ENCODE measurements around the gene ITPR2. TPM values are rescaled to one million over a fixed set of nuclear protein-coding genes. Genes with fewer than 3 reads are reported as not detected.
"Not testable (repeated sequence)": the region's sequence is repeated elsewhere in the genome, so short reads cannot be mapped to it uniquely, and the experiment has no call there.

Gene ITPR2
- polyA plus RNA-seq, 1 experiment, result 3.4 TPM

DNA sequence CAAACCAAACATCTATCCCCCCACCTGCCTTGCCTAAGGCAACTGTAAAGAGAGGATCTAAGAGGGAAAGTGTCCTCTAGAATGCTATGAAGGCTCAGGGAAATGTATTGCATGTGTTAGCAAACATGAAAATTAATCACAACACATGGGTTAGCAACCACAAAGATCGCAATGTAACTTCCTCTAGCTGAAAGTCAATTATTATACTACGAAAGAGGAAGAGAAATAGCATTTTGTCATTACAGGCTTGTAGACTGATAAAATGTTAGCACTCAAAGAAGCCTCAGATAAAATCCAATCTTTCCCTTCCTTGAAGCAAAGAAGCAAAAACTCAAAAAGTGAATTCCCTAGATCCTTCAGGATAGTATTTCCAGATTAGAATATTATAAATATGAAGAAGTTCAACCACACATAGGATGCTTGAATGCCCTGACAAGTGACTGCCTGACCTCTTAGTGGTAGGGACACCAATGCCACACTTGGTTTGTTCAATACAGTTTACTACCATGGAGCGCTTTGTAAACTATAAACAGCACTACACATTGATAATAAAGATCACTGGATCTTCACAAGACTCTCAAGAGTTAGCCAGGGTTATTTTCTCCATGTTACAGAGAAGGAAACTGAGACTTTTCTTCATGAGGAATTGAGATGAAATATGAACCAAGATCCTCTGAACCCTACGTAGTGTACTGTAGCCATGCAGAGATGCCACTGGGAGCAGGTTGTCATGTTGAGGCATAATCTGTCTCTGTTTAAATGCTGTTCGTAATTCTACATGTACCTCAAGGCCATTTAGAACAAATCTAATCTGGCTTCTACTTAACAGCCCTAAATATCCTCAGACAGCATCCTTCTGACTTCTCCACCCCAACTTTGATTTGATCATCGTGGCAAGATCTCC, 100.7 kb downstream of the ITPR2 start:
- no peak for DNase-seq (ENCODE audit: low read depth, low spot score)
- H3K27me3 ChIP-seq (ENCODE audit: control insufficient read depth, insufficient read depth, low read length), result no peaks in the 10 kb centered on the region
- TF ChIP-seq, protein P1, sequence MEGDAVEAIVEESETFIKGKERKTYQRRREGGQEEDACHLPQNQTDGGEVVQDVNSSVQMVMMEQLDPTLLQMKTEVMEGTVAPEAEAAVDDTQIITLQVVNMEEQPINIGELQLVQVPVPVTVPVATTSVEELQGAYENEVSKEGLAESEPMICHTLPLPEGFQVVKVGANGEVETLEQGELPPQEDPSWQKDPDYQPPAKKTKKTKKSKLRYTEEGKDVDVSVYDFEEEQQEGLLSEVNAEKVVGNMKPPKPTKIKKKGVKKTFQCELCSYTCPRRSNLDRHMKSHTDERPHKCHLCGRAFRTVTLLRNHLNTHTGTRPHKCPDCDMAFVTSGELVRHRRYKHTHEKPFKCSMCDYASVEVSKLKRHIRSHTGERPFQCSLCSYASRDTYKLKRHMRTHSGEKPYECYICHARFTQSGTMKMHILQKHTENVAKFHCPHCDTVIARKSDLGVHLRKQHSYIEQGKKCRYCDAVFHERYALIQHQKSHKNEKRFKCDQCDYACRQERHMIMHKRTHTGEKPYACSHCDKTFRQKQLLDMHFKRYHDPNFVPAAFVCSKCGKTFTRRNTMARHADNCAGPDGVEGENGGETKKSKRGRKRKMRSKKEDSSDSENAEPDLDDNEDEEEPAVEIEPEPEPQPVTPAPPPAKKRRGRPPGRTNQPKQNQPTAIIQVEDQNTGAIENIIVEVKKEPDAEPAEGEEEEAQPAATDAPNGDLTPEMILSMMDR (IDR thresholded peaks at IDR 0.05; ENCODE audit: low read depth, low read length), result no peak
- H3K4me3 ChIP-seq (ENCODE audit: low read depth, low read length), result no peak overlapping the region
- CTCF ChIA-PET, result no interaction called here
- no peaks in the 10 kb centered on the region; the same call in 1 of the 2 replicates for H3K9me3 ChIP-seq (ENCODE audit: control insufficient read depth, insufficient read depth, low read length)
- no peak overlapping the region for H3K27ac ChIP-seq (ENCODE audit: low read depth, low read length)
- POLR2A ChIA-PET, result no interaction called here

DNA sequence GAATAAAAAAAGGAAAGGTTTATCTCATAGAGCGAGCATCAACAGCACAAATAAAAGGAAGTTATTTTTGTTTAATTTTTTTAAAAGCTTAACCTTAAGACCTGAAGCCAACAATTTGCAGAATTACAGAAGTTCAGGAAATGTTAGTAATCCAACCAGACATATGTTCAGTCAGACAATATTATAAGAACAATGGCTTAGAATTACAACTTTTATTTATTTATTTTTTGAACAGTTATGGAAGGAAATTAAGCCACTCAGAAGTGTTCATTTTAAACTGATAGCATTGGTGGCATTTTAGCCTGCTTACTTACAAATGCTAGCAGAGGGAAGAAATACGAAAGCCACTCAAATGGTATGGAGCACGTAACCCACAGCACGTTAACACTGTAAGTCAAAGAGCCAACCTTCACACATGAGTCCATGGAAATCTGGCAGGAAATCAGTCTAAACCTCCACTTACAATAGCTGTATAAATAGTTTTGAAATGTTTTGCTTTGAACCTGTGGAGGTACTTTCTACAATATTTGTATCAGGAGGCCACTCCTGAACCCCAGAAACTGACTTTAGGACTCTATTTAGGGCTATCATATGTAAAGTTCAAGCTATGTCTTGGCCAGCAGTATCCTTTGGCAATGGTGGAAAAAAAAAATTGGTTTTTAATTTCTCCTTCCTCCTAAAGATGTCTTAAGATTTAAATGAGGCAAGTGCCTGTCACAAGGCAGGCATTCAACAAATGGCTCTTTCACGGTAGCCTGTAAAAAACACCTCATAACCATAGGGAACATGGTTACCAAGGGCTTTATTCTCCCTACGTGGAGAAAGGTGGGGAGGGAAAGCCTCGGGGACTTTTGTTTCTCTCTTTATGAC, 102.3 kb downstream of the ITPR2 start:
- H3K27me3 ChIP-seq (ENCODE audit: control insufficient read depth, insufficient read depth, low read length), result no peaks in the 10 kb centered on the region
- CTCF ChIA-PET, result no interaction called here

DNA sequence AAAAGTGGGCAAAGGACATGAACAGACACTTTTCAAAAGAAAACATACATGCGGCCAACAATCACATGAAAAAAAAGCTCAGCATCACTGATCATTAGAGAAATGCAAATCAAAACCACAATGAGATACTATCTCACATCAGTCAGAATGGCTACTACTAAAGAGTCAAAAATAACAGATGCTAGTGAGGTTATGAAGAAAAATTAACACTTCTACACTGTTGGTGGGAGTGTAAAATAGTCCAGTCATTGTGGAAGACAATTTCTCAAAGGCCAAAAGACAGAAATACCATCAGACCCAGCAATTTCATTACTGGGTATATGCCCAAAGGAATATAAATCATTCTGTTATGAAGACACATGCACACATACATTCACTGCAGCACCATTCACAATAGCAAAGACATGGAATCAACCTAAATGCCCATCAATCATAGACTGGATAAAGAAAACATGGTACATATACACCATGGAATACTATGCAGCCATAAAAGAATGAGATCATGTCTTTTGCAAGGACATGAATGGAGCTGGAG, 103.8 kb downstream of the ITPR2 start:
- POLR2A ChIA-PET; H3K27me3 ChIP-seq (ENCODE audit: control insufficient read depth, insufficient read depth, low read length); H3K27ac ChIP-seq (ENCODE audit: low read depth, low read length); H3K9me3 ChIP-seq (ENCODE audit: control insufficient read depth, insufficient read depth, low read length); H3K4me3 ChIP-seq (ENCODE audit: low read depth, low read length); DNase-seq (ENCODE audit: low read depth, low spot score): not testable (repeated sequence)
- CTCF ChIA-PET, result interaction anchor here (0.8 kb wide), 1 partner anchor 156 kb away, joined by 3 read pairs; no protein-coding TSS in a partner anchor

More for the DNA sequence above, 102.3 kb downstream of the ITPR2 start:
- Histone ChIP-seq H3K4me3 (ENCODE audit: low read depth, low read length) (no peak overlapping the region), H3K27ac (ENCODE audit: low read depth, low read length) (no peak overlapping the region), H3K9me3 (ENCODE audit: control insufficient read depth, insufficient read depth, low read length) (no peaks in the 10 kb centered on the region; the same call in 1 of the 2 replicates)
- no peak for DNase-seq (ENCODE audit: low read depth, low spot score)
- TF ChIP-seq, protein P1 (IDR thresholded peaks at IDR 0.05; ENCODE audit: low read depth, low read length), result no peak
- POLR2A ChIA-PET, result no interaction called here

DNA sequence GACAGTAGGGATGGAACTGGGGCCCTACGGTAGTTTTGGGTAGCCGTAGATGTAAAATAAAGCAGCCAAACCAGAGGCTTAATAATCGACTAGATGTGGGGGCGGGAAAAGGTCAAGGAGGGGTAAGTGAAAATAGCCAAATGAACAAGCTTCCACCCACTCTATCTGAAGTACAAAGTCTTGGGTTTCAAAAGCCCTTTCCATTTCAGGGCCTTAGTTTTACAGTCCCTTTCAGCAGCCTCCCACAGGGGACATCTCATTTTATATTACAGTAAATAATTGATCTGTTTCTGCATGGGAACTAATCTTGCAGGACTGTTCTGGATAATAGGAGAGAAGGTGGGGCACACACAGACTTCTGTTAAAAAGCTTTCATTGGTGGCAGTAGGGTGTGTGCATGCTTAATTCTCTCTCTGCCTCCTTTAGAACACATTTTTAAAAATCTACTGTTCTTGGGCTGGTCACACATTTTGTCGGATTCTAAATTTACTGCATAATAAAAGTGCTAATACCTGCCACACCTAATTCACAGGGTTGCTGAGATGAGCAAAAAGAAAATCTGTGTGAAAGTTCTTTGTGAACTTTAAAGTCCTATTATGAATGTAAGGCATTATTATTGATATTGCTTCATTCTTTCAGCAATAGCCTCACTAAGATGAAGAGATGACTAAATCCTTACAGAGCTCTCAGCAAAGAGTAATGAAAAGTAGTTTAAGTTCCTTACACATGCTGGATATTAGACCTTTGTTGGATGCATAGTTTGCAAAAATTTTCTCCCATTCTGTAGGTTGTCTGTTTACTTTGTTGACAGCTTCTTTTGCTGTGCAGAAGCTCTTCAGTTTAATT, 104.6 kb downstream of the ITPR2 start:
- CTCF ChIA-PET, result interaction anchor here (1.8 kb wide), 1 partner anchor 27 kb away, joined by 5 read pairs; no protein-coding TSS in a partner anchor
- POLR2A ChIA-PET, result no interaction called here

More for the DNA sequence above, 104.6 kb downstream of the ITPR2 start:
- H3K27ac ChIP-seq (ENCODE audit: low read depth, low read length), result no peak overlapping the region
- no peak overlapping the region for H3K4me3 ChIP-seq (ENCODE audit: low read depth, low read length)
- no peaks in the 10 kb centered on the region; the same call in 1 of the 2 replicates for H3K9me3 ChIP-seq (ENCODE audit: control insufficient read depth, insufficient read depth, low read length)
- no peaks in the 10 kb centered on the region for H3K27me3 ChIP-seq (ENCODE audit: control insufficient read depth, insufficient read depth, low read length)
- TF ChIP-seq, protein P1 (IDR thresholded peaks at IDR 0.05; ENCODE audit: low read depth, low read length), result no peak
- no peak for DNase-seq (ENCODE audit: low read depth, low spot score)
